H9 (cell line): ENCODE measurements around the gene BCL2L14. TPM values are rescaled to one million over a fixed set of nuclear protein-coding genes. Genes with fewer than 3 reads are reported as not detected.

Experiments
- DNase-seq: peaks from one replicate; pipeline ENCODE4 v3.0.0-alpha.2; 2017
- H2AFZ ChIP-seq: one replicate; pipeline ENCODE4 v1.6.1; 2013; ENCODE audit warnings: mild to moderate bottlenecking, low read length, control low read depth, moderate library complexity
- H2AK5ac ChIP-seq: 2 replicates; pipeline ENCODE4 v1.6.1; 2013; ENCODE audit warnings: low read length, control low read depth, mixed read lengths; ENCODE audit not compliant: insufficient read length
- H2BK120ac ChIP-seq: one replicate; pipeline ENCODE4 v1.6.1; 2013; ENCODE audit warnings: low read depth, mild to moderate bottlenecking, low read length, control low read depth, inconsistent platforms; ENCODE audit not compliant: poor library complexity, severe bottlenecking
- H2BK12ac ChIP-seq: 2 replicates; pipeline ENCODE4 v1.6.1; 2013; ENCODE audit warnings: low read length, control low read depth, mixed read lengths, low read depth; ENCODE audit not compliant: insufficient read length
- H2BK15ac ChIP-seq: 2 replicates; pipeline ENCODE4 v1.6.1; 2013; ENCODE audit warnings: low read depth, low read length, control low read depth
- H2BK20ac ChIP-seq: one replicate; pipeline ENCODE4 v1.6.1; 2013; ENCODE audit warnings: low read depth, mild to moderate bottlenecking, low read length, control low read depth, inconsistent platforms; ENCODE audit not compliant: poor library complexity, severe bottlenecking
- H2BK5ac ChIP-seq: 2 replicates; pipeline ENCODE4 v1.6.1; 2013; ENCODE audit warnings: low read length, control low read depth, mixed read lengths; ENCODE audit not compliant: insufficient read length
- H3K14ac ChIP-seq: 2 replicates; pipeline ENCODE4 v1.6.1; 2013; ENCODE audit warnings: low read length, control low read depth; ENCODE audit not compliant: insufficient read depth
- H3K18ac ChIP-seq: 2 replicates; pipeline ENCODE4 v1.6.1; 2013; ENCODE audit warnings: low read depth, mild to moderate bottlenecking, mixed read lengths, low read length, control low read depth; ENCODE audit not compliant: insufficient read length
- H3K23ac ChIP-seq: 2 replicates; pipeline ENCODE4 v1.6.1; 2013; ENCODE audit warnings: low read length, control low read depth, mixed read lengths, low read depth; ENCODE audit not compliant: insufficient read length
- H3K23me2 ChIP-seq: 2 replicates; pipeline ENCODE4 v1.6.1; 2013; ENCODE audit warnings: low read depth, mild to moderate bottlenecking, mixed read lengths, low read length, control low read depth; ENCODE audit not compliant: insufficient read length, poor library complexity, severe bottlenecking
- H3K27ac ChIP-seq: 2 replicates; pipeline ENCODE4 v1.5.1; 2013; ENCODE audit warnings: low read length, control low read depth, mixed read lengths, low read depth; ENCODE audit not compliant: insufficient read length
- H3K27me3 ChIP-seq: 2 replicates; pipeline ENCODE4 v1.6.1; 2013; ENCODE audit warnings: low read length, control low read depth, inconsistent platforms; ENCODE audit not compliant: insufficient read depth
- H3K4ac ChIP-seq: 2 replicates; pipeline ENCODE4 v1.6.1; 2013; ENCODE audit warnings: low read depth, mild to moderate bottlenecking, control low read depth, inconsistent platforms, low read length, moderate library complexity
- H3K4me1 ChIP-seq: 2 replicates; pipeline ENCODE4 v1.6.1; 2013; ENCODE audit warnings: low read length, control low read depth, inconsistent platforms; ENCODE audit not compliant: insufficient read depth
- H3K4me2 ChIP-seq: 2 replicates; pipeline ENCODE4 v1.6.1; 2013; ENCODE audit warnings: low read length, control low read depth, mixed read lengths; ENCODE audit not compliant: insufficient read length, insufficient read depth
- H3K56ac ChIP-seq: 2 replicates; pipeline ENCODE4 v1.6.1; 2013; ENCODE audit warnings: low read depth, mild to moderate bottlenecking, mixed read lengths, low read length, control low read depth; ENCODE audit not compliant: insufficient read length
- H3K79me1 ChIP-seq: 2 replicates; pipeline ENCODE4 v1.6.1; 2013; ENCODE audit warnings: low read depth, mild to moderate bottlenecking, moderate library complexity, low read length, control low read depth, inconsistent platforms; ENCODE audit not compliant: insufficient read depth, poor library complexity, severe bottlenecking
- H3K79me2 ChIP-seq: 2 replicates; pipeline ENCODE4 v1.6.1; 2013; ENCODE audit warnings: low read length, control low read depth, inconsistent platforms; ENCODE audit not compliant: insufficient read depth
- H3K9ac ChIP-seq: 2 replicates; pipeline ENCODE4 v1.6.1; 2013; ENCODE audit warnings: low read length, control low read depth, mixed read lengths; ENCODE audit not compliant: insufficient read length; ENCODE audit errors: extremely low read depth
- H3K9me3 ChIP-seq: one replicate; pipeline ENCODE4 v1.6.1; 2013; ENCODE audit warnings: low read depth, low read length, inconsistent platforms; ENCODE audit not compliant: control insufficient read depth
- H3T11ph ChIP-seq: one replicate; pipeline ENCODE4 v1.6.1; 2013; ENCODE audit warnings: mild to moderate bottlenecking, low read length, control low read depth, inconsistent platforms
- H4K20me1 ChIP-seq: one replicate; pipeline ENCODE4 v1.6.1; 2013; ENCODE audit not compliant: control insufficient read depth, insufficient read length, insufficient read depth
- H4K5ac ChIP-seq: 2 replicates; pipeline ENCODE4 v1.6.1; 2013; ENCODE audit warnings: low read depth, mild to moderate bottlenecking, mixed read lengths, low read length, control low read depth; ENCODE audit not compliant: insufficient read length
- H4K8ac ChIP-seq: replicated peaks from 2 replicates; pipeline ENCODE4 v1.6.1; 2013; ENCODE audit warnings: low read length, control low read depth, mixed read lengths, low read depth; ENCODE audit not compliant: insufficient read length
- H4K91ac ChIP-seq: 2 replicates; pipeline ENCODE4 v1.6.1; 2013; ENCODE audit warnings: low read depth, mild to moderate bottlenecking, moderate library complexity, mixed read lengths, low read length, control low read depth; ENCODE audit not compliant: insufficient read length
- H3K27ac Mint-ChIP-seq, 3 experiments: 2 replicates in 2 of 3; 3 replicates in 1 of 3; pipeline ENCODE4 v1.8.0; 2020 to 2021; ENCODE audit warnings: mixed read lengths in 3 of 3, mild to moderate bottlenecking in 1 of 3, moderate library complexity in 1 of 3
- H3K27me3 Mint-ChIP-seq: 2 replicates; pipeline ENCODE4 v1.8.0; 2021; ENCODE audit warnings: low read depth, mild to moderate bottlenecking, moderate library complexity, mixed read lengths
- H3K36me3 Mint-ChIP-seq, 3 experiments: 2 replicates in 2 of 3; 3 replicates in 1 of 3; pipeline ENCODE4 v1.8.0; 2020 to 2021; ENCODE audit warnings: low read depth in 3 of 3, mixed read lengths in 3 of 3; ENCODE audit not compliant: insufficient read depth in 1 of 3
- H3K4me1 Mint-ChIP-seq, 2 experiments: 2 replicates each; pipeline ENCODE4 v1.8.0; 2020; ENCODE audit warnings: mixed read lengths in 2 of 2
- H3K4me3 Mint-ChIP-seq, 2 experiments: 2 replicates in 1 of 2; 3 replicates in 1 of 2; pipeline ENCODE4 v1.8.0; 2020 to 2021; ENCODE audit warnings: mild to moderate bottlenecking in 2 of 2, mixed read lengths in 2 of 2, moderate library complexity in 1 of 2
- H3K9me3 Mint-ChIP-seq, 2 experiments: 2 replicates in 1 of 2; 3 replicates in 1 of 2; pipeline ENCODE4 v1.8.0; 2020; ENCODE audit warnings: mild to moderate bottlenecking in 2 of 2, mixed read lengths in 2 of 2, moderate library complexity in 1 of 2
- CTCF ChIP-seq: fragments of 200-600 bp; sonication (generic); conservative IDR thresholded peaks from 3 replicates; pipeline ENCODE4 v1.8.0; 2021; ENCODE audit warnings: antibody characterized with exemption, mild to moderate bottlenecking
- WGBS: extraction: QIAGEN DNeasy Blood & Tissue Kit; methylation state at CpG from one replicate; pipeline ENCODE4 v1.1.7; 2013; ENCODE audit warnings: missing lambda C conversion rate, low lambda C conversion rate, mixed read lengths; ENCODE audit not compliant: insufficient read length; ENCODE audit errors: extremely low coverage; 5-methylcytosine and 5-hydroxymethylcytosine counted together
- total RNA-seq: library from RNA; stranded (reverse); gene quantifications from 2 replicates; pipeline ENCODE4 v1.2.1, GENCODE V29; 2021

Gene BCL2L14
- total RNA-seq, 1 experiment from 2014 or later: 0.28 TPM

GRCh38 chr12:12095021-12095420, 24.3 kb downstream of the BCL2L14 start:
- Histone ChIP-seq H3K14ac (no peak overlapping the region), H3K79me1 (no peaks in the 10 kb centered on the region), H3K79me2 (no peaks in the 10 kb centered on the region), H3K23ac (no peak overlapping the region), H3K18ac (no peak overlapping the region), H2BK12ac (no peak overlapping the region), H2AFZ (no peak overlapping the region), H3K27me3 (no peaks in the 10 kb centered on the region), H3K4ac (no peak overlapping the region), H3K4me1 (no peaks in the 10 kb centered on the region), H3T11ph (no peak overlapping the region), H4K5ac (no peak overlapping the region), H4K8ac (no peak overlapping the region), H2BK15ac (no peak overlapping the region), H4K20me1 (no peaks in the 10 kb centered on the region), H3K9me3 (no peaks in the 10 kb centered on the region), H2BK20ac (no peak overlapping the region), H3K9ac (no peak overlapping the region), H4K91ac (no peak overlapping the region), H3K23me2 (no peaks in the 10 kb centered on the region), H3K27ac (no peak overlapping the region), H3K4me2 (no peak overlapping the region), H3K56ac (no peak overlapping the region), H2BK120ac (no peak overlapping the region), H2AK5ac (no peak overlapping the region), H2BK5ac (no peak overlapping the region)
- WGBS: no CpG with 5 or more reads among the region's 3 CpGs
- no peaks in the 10 kb centered on the region for H3K27me3 Mint-ChIP-seq
- no peak for TF ChIP-seq CTCF
- H3K4me3 Mint-ChIP-seq: no peak overlapping the region
- DNase-seq: no peak
- peaks cover 5 to 10% of the 10 kb centered on the region in 2 experiments; a peak in 3 of 4 replicates for H3K4me1 Mint-ChIP-seq
- no peaks in the 10 kb centered on the region for H3K9me3 Mint-ChIP-seq
- H3K27ac Mint-ChIP-seq: no peak overlapping the region
- H3K36me3 Mint-ChIP-seq: peaks cover 0 to 3% (median 0%) of the 10 kb centered on the region in 3 experiments; a peak in 4 of 7 replicates
